Measurements from ENCODE around the gene ANGPTL2. TPM values are rescaled to one million over a fixed set of nuclear protein-coding genes. Genes with fewer than 3 reads are reported as not detected.
A peak's percentile ranks its signal among the peaks of the same experiment; 100 is the strongest.

Gene ANGPTL2
- total RNA-seq, 4 donors from 2014 or later, result 17.3 to 21.3 (median 19.8) TPM

DNA sequence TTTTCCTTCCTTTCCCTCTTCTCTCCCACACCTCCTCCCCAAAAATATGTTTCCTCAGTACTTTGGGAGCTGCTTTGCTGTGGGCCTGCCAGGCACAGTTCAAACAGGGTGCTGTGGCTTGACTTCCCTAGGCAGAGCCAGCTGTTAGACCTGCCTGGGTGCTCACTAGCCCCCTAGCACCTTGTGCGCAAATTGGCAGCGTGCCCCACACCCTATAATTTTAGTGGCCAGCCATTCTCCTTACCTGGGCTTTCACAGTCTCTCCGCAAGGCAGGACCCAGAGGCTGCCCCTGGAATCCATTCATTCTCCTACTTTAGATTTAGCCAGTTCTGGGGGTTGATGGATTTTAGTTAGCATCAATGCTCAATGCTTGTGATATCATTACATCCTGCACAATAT lies 72.3 kb downstream of the ANGPTL2 start:
- 96% methylated on average over 3 of the region's 3 CpGs for WGBS
- TF ChIP-seq EP300 (IDR thresholded peaks at IDR 0.05), result no peak
- peaks cover 27% of the 10 kb centered on the region for H3K4me1 ChIP-seq
- H3K27me3 ChIP-seq, result no peaks in the 10 kb centered on the region
- DNase-seq (ENCODE audit: low spot score in 2 of 2), result peak in 1 of 2 donors; percentile 54
- no peaks in the 10 kb centered on the region for H3K36me3 ChIP-seq
- no peak overlapping the region for H3K27ac ChIP-seq
- H3K4me3 ChIP-seq, result no peak overlapping the region
- H3K9me3 ChIP-seq, result no peaks in the 10 kb centered on the region

- Histone ChIP-seq H3K36me3 (no peaks in the 10 kb centered on the region), H3K27me3 (no peaks in the 10 kb centered on the region), H3K4me3 (no peak overlapping the region), H3K9me3 (no peaks in the 10 kb centered on the region), H3K27ac (no peak overlapping the region), H3K4me1 (peaks cover 27% of the 10 kb centered on the region)
- WGBS, result 89% methylated on average over 8 of the region's 8 CpGs
- TF ChIP-seq CTCF (IDR thresholded peaks at IDR 0.05) (no peak), EP300 (IDR thresholded peaks at IDR 0.05) (no peak), POLR2A (IDR thresholded peaks at IDR 0.05) (no peak), POLR2AphosphoS5 (IDR thresholded peaks at IDR 0.05) (no peak)
- DNase-seq (ENCODE audit: low spot score in 2 of 2), result peak in 1 of 2 donors; percentile 45
Measured at GRCh38 chr9:127049581-127049980, 72.9 kb downstream of the ANGPTL2 start.

GRCh38 chr9:127049044-127049443 lies 73.4 kb downstream of the ANGPTL2 start:
- TF ChIP-seq CTCF (IDR thresholded peaks at IDR 0.05) (peak in 1 of 2 donors; percentile 37), EP300 (IDR thresholded peaks at IDR 0.05) (no peak), POLR2AphosphoS5 (IDR thresholded peaks at IDR 0.05) (peak; percentile 38 to 64 (median 62)), POLR2A (IDR thresholded peaks at IDR 0.05) (no peak)
- WGBS, result 43% methylated on average over 4 of the region's 4 CpGs
- peak in 1 of 2 donors; percentile 65 for DNase-seq (ENCODE audit: low spot score in 2 of 2)
- H3K27me3 ChIP-seq, result no peaks in the 10 kb centered on the region
- peaks cover 27% of the 10 kb centered on the region for H3K4me1 ChIP-seq
- no peaks in the 10 kb centered on the region for H3K36me3 ChIP-seq
- no peaks in the 10 kb centered on the region for H3K9me3 ChIP-seq
- peak overlapping the region; percentile 25 for H3K27ac ChIP-seq
- no peak overlapping the region for H3K4me3 ChIP-seq

GRCh38 chr9:127047971-127048370 lies 74.5 kb downstream of the ANGPTL2 start:
- Histone ChIP-seq H3K27me3 (no peaks in the 10 kb centered on the region), H3K27ac (no peak overlapping the region), H3K4me1 (peaks cover 20% of the 10 kb centered on the region), H3K4me3 (no peak overlapping the region), H3K9me3 (no peaks in the 10 kb centered on the region), H3K36me3 (no peaks in the 10 kb centered on the region)
- 91% methylated on average over 3 of the region's 3 CpGs for WGBS
- DNase-seq (ENCODE audit: low spot score in 2 of 2), result no peak
- no peak for TF ChIP-seq POLR2A (IDR thresholded peaks at IDR 0.05)
- TF ChIP-seq POLR2AphosphoS5 (IDR thresholded peaks at IDR 0.05), result no peak
- TF ChIP-seq CTCF (IDR thresholded peaks at IDR 0.05), result no peak
- TF ChIP-seq EP300 (IDR thresholded peaks at IDR 0.05), result no peak

DNA sequence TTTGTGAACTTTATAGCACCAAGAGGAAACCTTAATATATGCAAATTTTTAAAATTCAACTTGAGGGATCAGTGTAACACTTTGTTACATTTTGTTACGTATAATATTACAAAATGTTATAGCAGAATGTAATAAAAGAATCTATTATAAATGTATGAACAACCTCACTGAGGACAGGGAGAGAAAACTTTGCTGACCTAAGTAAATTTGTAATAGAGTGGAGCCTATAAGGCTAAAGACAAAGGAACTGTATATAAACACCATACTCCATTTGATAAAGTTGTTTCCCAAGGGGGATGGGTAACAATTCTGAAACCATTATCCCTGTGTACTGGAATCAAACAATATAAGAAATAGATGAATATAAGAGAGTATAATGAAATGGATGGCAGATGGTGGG lies 77.3 kb downstream of the ANGPTL2 start:
- Histone ChIP-seq H3K27me3 (no peaks in the 10 kb centered on the region), H3K9me3 (no peaks in the 10 kb centered on the region), H3K27ac (no peak overlapping the region), H3K36me3 (no peaks in the 10 kb centered on the region), H3K4me3 (no peak overlapping the region), H3K4me1 (peaks cover 20% of the 10 kb centered on the region)
- 94% methylated on average over 1 of the region's 1 CpG for WGBS
- TF ChIP-seq EP300 (IDR thresholded peaks at IDR 0.05), result no peak
- no peak for TF ChIP-seq POLR2A (IDR thresholded peaks at IDR 0.05)
- no peak for TF ChIP-seq CTCF (IDR thresholded peaks at IDR 0.05)
- TF ChIP-seq POLR2AphosphoS5 (IDR thresholded peaks at IDR 0.05), result no peak
- no peak for DNase-seq (ENCODE audit: low spot score in 2 of 2)

DNA sequence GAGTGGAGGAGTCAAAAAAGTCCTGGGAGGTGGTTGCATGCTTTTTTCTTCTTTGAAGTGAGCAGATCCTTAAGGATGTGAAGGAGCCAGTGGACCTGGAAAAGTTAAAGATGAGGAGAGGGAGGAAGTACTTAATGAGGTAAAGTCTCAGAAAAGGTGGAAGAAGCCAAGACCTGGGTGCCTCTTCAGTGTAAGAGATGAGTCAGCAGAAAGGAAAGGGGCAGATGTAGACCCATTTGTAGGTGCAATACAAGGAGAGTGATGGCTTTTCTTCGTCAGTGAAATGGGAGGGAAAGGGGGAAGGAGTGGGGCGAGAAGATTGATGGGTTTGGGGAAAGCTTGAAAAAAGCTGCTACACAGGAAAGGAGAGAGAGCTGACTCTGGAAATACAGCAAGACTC lies 82.9 kb downstream of the ANGPTL2 start:
- H3K27ac ChIP-seq, result no peak overlapping the region
- H3K27me3 ChIP-seq, result no peaks in the 10 kb centered on the region
- DNase-seq (ENCODE audit: low spot score in 2 of 2), result no peak
- no peaks in the 10 kb centered on the region for H3K9me3 ChIP-seq
- H3K36me3 ChIP-seq, result no peaks in the 10 kb centered on the region
- WGBS, result 97% methylated on average over 2 of the region's 2 CpGs
- H3K4me1 ChIP-seq, result peaks cover 9% of the 10 kb centered on the region
- TF ChIP-seq EP300 (IDR thresholded peaks at IDR 0.05) (no peak), POLR2AphosphoS5 (IDR thresholded peaks at IDR 0.05) (no peak)
- no peak overlapping the region for H3K4me3 ChIP-seq
